Panc1 (cell line): Measurements from ENCODE around the gene BHLHE40. TPM values are rescaled to one million over a fixed set of nuclear protein-coding genes. Genes with fewer than 3 reads are reported as not detected.

Source experiments
- ATAC-seq: fragments of 200-7000 bp; cut with Tn5 transposase; 2 replicates; pipeline ENCODE4 v1.9.1; 2020; ENCODE audit warnings: mild to moderate bottlenecking, moderate library complexity
- Bru-seq: library from RNA; stranded (reverse); fragments of 400-500 nt; gene quantifications from one replicate; lab custom pipeline; 2021; lab: Mats Ljungman, UMichigan
- BruChase-seq, 2 experiments: library from RNA; stranded (reverse); fragments of 400-500 nt; gene quantifications; one replicate each; lab custom pipeline; 2021; lab: Mats Ljungman, UMichigan
- BruUV-seq: library from RNA; stranded (reverse); fragments of 400-500 nt; replicated peaks from 2 replicates; lab custom pipeline; 2021; lab: Mats Ljungman, UMichigan
- CTCF ChIA-PET: fragments of 300-600 bp; sonication (Branson Sonifier 250); formaldehyde crosslinking; loops from one replicate; lab custom pipeline; 2022; ENCODE audit warnings: antibody characterized with exemption; lab: Charles Lee
- POLR2A ChIA-PET: fragments of 300-600 bp; sonication (Branson Sonifier 250); formaldehyde crosslinking; loops from one replicate; lab custom pipeline; 2022; ENCODE audit warnings: antibody characterized with exemption; lab: Charles Lee
- DNase-seq: peaks from one replicate; pipeline ENCODE4 v3.0.0-alpha.2; 2010; ENCODE audit warnings: low read depth, low spot score
- H3K27ac ChIP-seq: 2 replicates; pipeline ENCODE4 v1.5.1; 2011; ENCODE audit warnings: mild to moderate bottlenecking, low read length, inconsistent platforms
- H3K27me3 ChIP-seq: fragments of 200-500 bp; sonication (Bioruptor generic); 2 replicates; pipeline ENCODE4 v1.6.0; 2014; ENCODE audit warnings: low read length, inconsistent platforms; ENCODE audit not compliant: control insufficient read depth, insufficient read depth
- H3K36me3 ChIP-seq: fragments of 200-500 bp; sonication (Bioruptor generic); 2 replicates; pipeline ENCODE4 v1.5.1; 2014; ENCODE audit warnings: inconsistent platforms, mild to moderate bottlenecking, low read length, moderate library complexity; ENCODE audit not compliant: control insufficient read depth, insufficient read depth
- H3K4me1 ChIP-seq: 2 replicates; pipeline ENCODE4 v1.5.1; 2011; ENCODE audit warnings: inconsistent platforms, mild to moderate bottlenecking, low read length, moderate library complexity; ENCODE audit not compliant: control insufficient read depth, insufficient read depth
- H3K4me3 ChIP-seq, 2 experiments: 2 replicates each; pipeline ENCODE4 v1.5.1; 2011 to 2012; ENCODE audit warnings: low read depth in 2 of 2, low read length in 2 of 2, mild to moderate bottlenecking in 2 of 2, inconsistent platforms in 1 of 2, moderate library complexity in 1 of 2
- H3K9me3 ChIP-seq: fragments of 200-500 bp; sonication (Bioruptor generic); 2 replicates; pipeline ENCODE4 v1.5.1; 2014; ENCODE audit warnings: low read depth, mild to moderate bottlenecking, inconsistent platforms, low read length, moderate library complexity; ENCODE audit not compliant: control insufficient read depth, insufficient read depth
- POLR2AphosphoS5 ChIP-seq: IDR thresholded peaks from 2 replicates; pipeline ENCODE4 v1.6.1; 2012; ENCODE audit warnings: mild to moderate bottlenecking, low read depth, low read length, moderate library complexity
- SIN3A ChIP-seq: IDR thresholded peaks from 2 replicates; pipeline ENCODE4 v1.6.1; 2012; ENCODE audit warnings: low read depth, mild to moderate bottlenecking, low read length, moderate library complexity, borderline replicate concordance; ENCODE audit not compliant: insufficient read depth
- TCF7L2 ChIP-seq: IDR thresholded peaks from 2 replicates; pipeline ENCODE4 v1.6.1; 2011; ENCODE audit warnings: mild to moderate bottlenecking, low read depth, low read length, inconsistent platforms
- in situ Hi-C: cut with HindIII; loops from 2 replicates; pipeline ENCODE4 v1.10.0; 2016; ENCODE audit warnings: low sequenced_read_pairs, low pct_unique_long_range_greater_than_20kb
- intact Hi-C: fragments of 100-400 bp; cut with micrococcal nuclease; formaldehyde crosslinking; loops from one replicate; pipeline ENCODE4 v1.10.0; 2022; ENCODE audit not compliant: unreplicated experiment
- long read RNA-seq: library from polyadenylated mRNA; unstranded; transcript quantifications from one replicate; pipeline ENCODE4 v2.0.0, GENCODE V29; 2021; ENCODE audit not compliant: unreplicated experiment
- polyA plus RNA-seq: library from polyadenylated mRNA; unstranded; fragments of >200 nt; gene quantifications from one replicate; pipeline ENCODE4 v1.2.1, GENCODE V29; 2012; ENCODE audit warnings: missing spikeins; ENCODE audit not compliant: insufficient read length
- total RNA-seq: library from RNA; stranded (reverse); gene quantifications from one replicate; pipeline ENCODE4 v1.2.1, GENCODE V29; 2021; ENCODE audit not compliant: unreplicated experiment
- TF ChIP-seq, protein P1 (sequence below): fragments of 450-650 bp; IDR thresholded peaks from 2 replicates; pipeline ENCODE4 v1.5.1; 2017; ENCODE audit warnings: mild to moderate bottlenecking
- TF ChIP-seq, protein P2 (sequence below), 2 experiments: IDR thresholded peaks; 2 replicates each; pipeline ENCODE4 v1.6.1; 2011 to 2012; ENCODE audit warnings: low read depth in 2 of 2, control low read depth in 1 of 2, low read length in 1 of 2, mild to moderate bottlenecking in 1 of 2, moderate library complexity in 1 of 2; ENCODE audit not compliant: insufficient read depth in 1 of 2

Gene BHLHE40
- total RNA-seq (78.4 TPM), Bru-seq, nascent RNA (percentile 99 among the genes with signal in this experiment), BruChase-seq, experiment 1, labeled RNA remaining after a 2-hour chase (percentile 97 among the genes with signal in this experiment), BruChase-seq, experiment 2, labeled RNA remaining after a 6-hour chase (percentile 90 among the genes with signal in this experiment)
- 63.8 TPM for polyA plus RNA-seq
- long read RNA-seq, transcript BHLHE40-201 (5 exons, 3,473 nt), result major isoform, 54 of 126 reads
- long read RNA-seq, partial matches to known transcripts, result 65 of 126 reads
- long read RNA-seq, other reads (novel, unspliced or antisense), result 7 of 126 reads

DNA sequence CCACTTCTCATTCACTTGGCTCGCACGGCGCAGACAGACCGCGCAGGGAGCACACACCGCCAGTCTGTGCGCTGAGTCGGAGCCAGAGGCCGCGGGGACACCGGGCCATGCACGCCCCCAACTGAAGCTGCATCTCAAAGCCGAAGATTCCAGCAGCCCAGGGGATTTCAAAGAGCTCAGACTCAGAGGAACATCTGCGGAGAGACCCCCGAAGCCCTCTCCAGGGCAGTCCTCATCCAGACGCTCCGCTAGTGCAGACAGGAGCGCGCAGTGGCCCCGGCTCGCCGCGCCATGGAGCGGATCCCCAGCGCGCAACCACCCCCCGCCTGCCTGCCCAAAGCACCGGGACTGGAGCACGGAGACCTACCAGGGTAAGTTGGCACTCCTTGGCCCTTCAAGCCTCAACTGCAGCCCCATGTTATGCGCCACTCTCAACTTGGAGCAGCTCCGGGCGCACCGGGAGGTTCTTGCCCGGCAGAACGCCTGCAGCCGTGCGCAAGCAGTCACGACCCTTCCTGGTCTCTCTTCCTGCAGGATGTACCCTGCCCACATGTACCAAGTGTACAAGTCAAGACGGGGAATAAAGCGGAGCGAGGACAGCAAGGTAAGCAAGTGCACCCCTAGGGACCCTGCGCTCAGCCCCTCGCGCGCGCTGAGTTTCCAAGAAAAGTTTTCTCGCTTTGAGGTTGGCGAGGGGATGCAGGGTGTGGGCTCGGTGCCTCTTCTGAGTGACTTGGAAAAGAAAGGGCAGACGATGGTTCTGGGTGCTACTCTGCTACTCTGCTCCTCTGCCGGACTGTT is at the start of gene BHLHE40:
BHLHE40 (plus strand) TSS at position 10 of the 801 bp plus-strand sequence; CDS start at position 292, 282 bp downstream.
- ATAC-seq (peak; percentile 39), DNase-seq (no peak)
- Histone ChIP-seq H3K36me3 (peaks cover 13% of the 10 kb centered on the region), H3K4me1 (peaks cover 24% of the 10 kb centered on the region), H3K9me3 (no peaks in the 10 kb centered on the region), H3K27me3 (no peaks in the 10 kb centered on the region), H3K27ac (peak within 1 kb of the TSS; percentile 97), H3K4me3 (peak within 1 kb of the TSS; percentile 76 to 92)
- no TSS peak for BruUV-seq
- intact Hi-C loops (loop anchor here (5.0 kb wide), 1 partner anchor 322 kb away; no protein-coding TSS in a partner anchor), in situ Hi-C loops (no loop called here)
- POLR2A ChIA-PET, result interaction anchor here (0.6 to 2.9 kb wide), 8 partner anchors 8 to 303 kb away, joined by 3 to 25 read pairs (median 6); no protein-coding TSS in a partner anchor
- CTCF ChIA-PET, result interaction anchor here (1.0 to 1.3 kb wide), 3 partner anchors 259 to 268 kb away, joined by 3 to 4 read pairs (median 3); no protein-coding TSS in a partner anchor
- peak; percentile 73 for TF ChIP-seq POLR2AphosphoS5
- TF ChIP-seq, protein P1, sequence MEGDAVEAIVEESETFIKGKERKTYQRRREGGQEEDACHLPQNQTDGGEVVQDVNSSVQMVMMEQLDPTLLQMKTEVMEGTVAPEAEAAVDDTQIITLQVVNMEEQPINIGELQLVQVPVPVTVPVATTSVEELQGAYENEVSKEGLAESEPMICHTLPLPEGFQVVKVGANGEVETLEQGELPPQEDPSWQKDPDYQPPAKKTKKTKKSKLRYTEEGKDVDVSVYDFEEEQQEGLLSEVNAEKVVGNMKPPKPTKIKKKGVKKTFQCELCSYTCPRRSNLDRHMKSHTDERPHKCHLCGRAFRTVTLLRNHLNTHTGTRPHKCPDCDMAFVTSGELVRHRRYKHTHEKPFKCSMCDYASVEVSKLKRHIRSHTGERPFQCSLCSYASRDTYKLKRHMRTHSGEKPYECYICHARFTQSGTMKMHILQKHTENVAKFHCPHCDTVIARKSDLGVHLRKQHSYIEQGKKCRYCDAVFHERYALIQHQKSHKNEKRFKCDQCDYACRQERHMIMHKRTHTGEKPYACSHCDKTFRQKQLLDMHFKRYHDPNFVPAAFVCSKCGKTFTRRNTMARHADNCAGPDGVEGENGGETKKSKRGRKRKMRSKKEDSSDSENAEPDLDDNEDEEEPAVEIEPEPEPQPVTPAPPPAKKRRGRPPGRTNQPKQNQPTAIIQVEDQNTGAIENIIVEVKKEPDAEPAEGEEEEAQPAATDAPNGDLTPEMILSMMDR, result no peak

DNA sequence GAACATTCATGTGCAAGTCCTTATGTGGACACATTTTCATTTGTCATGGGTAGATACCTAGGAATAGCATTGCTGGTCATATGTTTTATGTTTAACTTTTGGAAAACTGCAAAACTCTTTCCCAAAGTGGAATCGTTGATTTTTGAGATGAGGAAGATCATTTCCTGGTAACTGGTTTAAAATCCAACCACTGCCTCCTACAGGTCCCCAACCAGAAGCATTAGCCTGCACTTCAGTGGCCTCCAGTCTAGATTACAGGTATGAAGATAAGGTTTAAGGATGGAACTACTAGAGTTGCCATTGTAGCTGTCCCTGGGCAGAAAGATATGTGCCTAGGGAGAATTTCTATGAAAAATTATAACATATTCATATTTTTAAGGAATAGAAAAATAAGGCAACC is 48.7 kb upstream of the BHLHE40 start:
- Histone ChIP-seq H3K4me3 (no peak overlapping the region), H3K36me3 (no peaks in the 10 kb centered on the region), H3K9me3 (no peaks in the 10 kb centered on the region), H3K4me1 (no peaks in the 10 kb centered on the region), H3K27me3 (no peaks in the 10 kb centered on the region), H3K27ac (no peak overlapping the region)
- BruUV-seq, result no TSS peak
- DNase-seq (no peak), ATAC-seq (no peak)
- in situ Hi-C loops, result no loop called here
- intact Hi-C loops, result no loop called here
- POLR2A ChIA-PET, result no interaction called here
- no peak for TF ChIP-seq TCF7L2
- TF ChIP-seq POLR2AphosphoS5, result no peak
- TF ChIP-seq, protein P1, result no peak
- TF ChIP-seq, protein P2, sequence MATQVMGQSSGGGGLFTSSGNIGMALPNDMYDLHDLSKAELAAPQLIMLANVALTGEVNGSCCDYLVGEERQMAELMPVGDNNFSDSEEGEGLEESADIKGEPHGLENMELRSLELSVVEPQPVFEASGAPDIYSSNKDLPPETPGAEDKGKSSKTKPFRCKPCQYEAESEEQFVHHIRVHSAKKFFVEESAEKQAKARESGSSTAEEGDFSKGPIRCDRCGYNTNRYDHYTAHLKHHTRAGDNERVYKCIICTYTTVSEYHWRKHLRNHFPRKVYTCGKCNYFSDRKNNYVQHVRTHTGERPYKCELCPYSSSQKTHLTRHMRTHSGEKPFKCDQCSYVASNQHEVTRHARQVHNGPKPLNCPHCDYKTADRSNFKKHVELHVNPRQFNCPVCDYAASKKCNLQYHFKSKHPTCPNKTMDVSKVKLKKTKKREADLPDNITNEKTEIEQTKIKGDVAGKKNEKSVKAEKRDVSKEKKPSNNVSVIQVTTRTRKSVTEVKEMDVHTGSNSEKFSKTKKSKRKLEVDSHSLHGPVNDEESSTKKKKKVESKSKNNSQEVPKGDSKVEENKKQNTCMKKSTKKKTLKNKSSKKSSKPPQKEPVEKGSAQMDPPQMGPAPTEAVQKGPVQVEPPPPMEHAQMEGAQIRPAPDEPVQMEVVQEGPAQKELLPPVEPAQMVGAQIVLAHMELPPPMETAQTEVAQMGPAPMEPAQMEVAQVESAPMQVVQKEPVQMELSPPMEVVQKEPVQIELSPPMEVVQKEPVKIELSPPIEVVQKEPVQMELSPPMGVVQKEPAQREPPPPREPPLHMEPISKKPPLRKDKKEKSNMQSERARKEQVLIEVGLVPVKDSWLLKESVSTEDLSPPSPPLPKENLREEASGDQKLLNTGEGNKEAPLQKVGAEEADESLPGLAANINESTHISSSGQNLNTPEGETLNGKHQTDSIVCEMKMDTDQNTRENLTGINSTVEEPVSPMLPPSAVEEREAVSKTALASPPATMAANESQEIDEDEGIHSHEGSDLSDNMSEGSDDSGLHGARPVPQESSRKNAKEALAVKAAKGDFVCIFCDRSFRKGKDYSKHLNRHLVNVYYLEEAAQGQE (IDR thresholded peaks at IDR 0.05; ENCODE audit: insufficient read depth in 1 of 2, low read depth in 2 of 2, low read length in 1 of 2), result no peak
- no peak for TF ChIP-seq SIN3A
- CTCF ChIA-PET, result no interaction called here
